K562 (cell line): ENCODE measurements around the gene RPLP2. TPM values are rescaled to one million over a fixed set of nuclear protein-coding genes. Genes with fewer than 3 reads are reported as not detected.
A peak's percentile ranks its signal among the peaks of the same experiment; 100 is the strongest.

Experiments
- ATAC-seq: fragments of 200-7000 bp; cut with Tn5 transposase; 3 replicates; pipeline ENCODE4 v1.9.1; 2020; ENCODE audit warnings: moderate library complexity
- BruUV-seq: library from RNA; stranded (reverse); fragments of 400-500 nt; replicated peaks from 2 replicates; lab custom pipeline; 2021; lab: Mats Ljungman, UMichigan
- CTCF ChIA-PET: fragments of 300-600 bp; formaldehyde crosslinking; extraction: SDS; loops from one replicate; lab custom pipeline; 2021; ENCODE audit warnings: low intra/inter-chr PET ratio; lab: Yijun Ruan, JAX
- POLR2A ChIA-PET: fragments of 300-600, 350-650 bp; sonication (Branson Sonifier 250); formaldehyde crosslinking; extraction: SDS; loops from one replicate; lab custom pipeline; 2021; ENCODE audit warnings: antibody characterized with exemption, inconsistent platforms; lab: Yijun Ruan, JAX
- DNase-seq, 4 experiments: peaks; one replicate each; pipeline versions ENCODE4 v3.0.0 to v3.0.0-alpha.2; 2011 to 2018; ENCODE audit warnings: low spot score in 3 of 4, mixed read lengths in 3 of 4; ENCODE audit errors: extremely low read depth in 1 of 4
- FAIRE-seq: peaks from 2 replicates; lab custom pipeline; 2011; peaks lifted over from hg19 to GRCh38; lab: Jason Lieb, UNC
- H2AFZ ChIP-seq: 2 replicates; pipeline ENCODE4 v1.6.0; 2011; ENCODE audit warnings: low read depth, low read length, control low read depth, inconsistent platforms
- H3K27ac ChIP-seq: fragments of 200-600 bp; 3 replicates; pipeline ENCODE4 v1.8.0; 2011; ENCODE audit warnings: low read depth, mild to moderate bottlenecking, control low read depth, inconsistent platforms, low read length, moderate library complexity, mixed read lengths; ENCODE audit errors: extremely low read depth
- H3K27me3 ChIP-seq, 2 experiments: fragments of 300-600 bp in 1 of 2; 2 replicates in 1 of 2; 3 replicates in 1 of 2; pipeline versions ENCODE4 v1.6.0 to v1.8.0; 2011; ENCODE audit warnings: inconsistent platforms in 2 of 2, low read length in 2 of 2, mild to moderate bottlenecking in 1 of 2, mixed read lengths in 1 of 2, moderate library complexity in 1 of 2; ENCODE audit not compliant: control insufficient read depth in 2 of 2, insufficient read depth in 2 of 2
- H3K36me3 ChIP-seq: fragments of 300-600 bp; 3 replicates; pipeline ENCODE4 v1.8.0; 2011; ENCODE audit warnings: mild to moderate bottlenecking, low read length, inconsistent platforms; ENCODE audit not compliant: control insufficient read depth, insufficient read depth
- H3K4me1 ChIP-seq, 2 experiments: fragments of 200-600 bp in 1 of 2; replicated peaks in 1 of 2; 2 replicates in 1 of 2; 3 replicates in 1 of 2; pipeline versions ENCODE4 v1.5.1 to v1.8.0; 2011; ENCODE audit warnings: inconsistent platforms in 2 of 2, low read length in 2 of 2, mild to moderate bottlenecking in 1 of 2, mixed read lengths in 1 of 2, moderate library complexity in 1 of 2; ENCODE audit not compliant: control insufficient read depth in 2 of 2, insufficient read depth in 2 of 2
- H3K4me2 ChIP-seq: 2 replicates; pipeline ENCODE4 v1.6.1; 2011; ENCODE audit warnings: low read length, control low read depth, inconsistent platforms, mixed read lengths; ENCODE audit not compliant: insufficient read depth
- H3K4me3 ChIP-seq: fragments of 200-600 bp; sonication (generic), shearing (Covaris generic); 2 replicates; pipeline ENCODE4 v1.5.1; 2016; ENCODE audit warnings: control low read depth, inconsistent platforms
- H3K79me2 ChIP-seq: fragments of 200-600 bp; 3 replicates; pipeline ENCODE4 v1.8.0; 2011; ENCODE audit warnings: low read length, inconsistent platforms; ENCODE audit not compliant: control insufficient read depth, insufficient read depth
- H3K9ac ChIP-seq, 2 experiments: 2 replicates each; pipeline versions ENCODE4 v1.6.0 to v1.6.1; 2011; ENCODE audit warnings: low read depth in 2 of 2, low read length in 2 of 2, control low read depth in 1 of 2, inconsistent platforms in 1 of 2, mild to moderate bottlenecking in 1 of 2, mixed read lengths in 1 of 2; ENCODE audit not compliant: insufficient read depth in 1 of 2
- H3K9me1 ChIP-seq: one replicate; pipeline ENCODE4 v1.6.0; 2011; ENCODE audit warnings: inconsistent platforms, mild to moderate bottlenecking, low read length, moderate library complexity; ENCODE audit not compliant: control insufficient read depth, insufficient read depth
- H3K9me3 ChIP-seq: replicated peaks from 2 replicates; pipeline ENCODE4 v1.5.1; 2011; ENCODE audit warnings: low read depth, low read length, inconsistent platforms; ENCODE audit not compliant: control insufficient read depth, insufficient read depth
- H4K20me1 ChIP-seq: replicated peaks from 2 replicates; pipeline ENCODE4 v1.6.1; 2011; ENCODE audit warnings: low read length, inconsistent platforms, mixed read lengths; ENCODE audit not compliant: control insufficient read depth, insufficient read depth
- CEBPG ChIP-seq, 3 experiments: fragments of 200-800 bp in 1 of 3; sonication (Bioruptor generic) in 1 of 3; sonication (generic) in 1 of 3; formaldehyde crosslinking in 1 of 3; IDR thresholded peaks in 2 of 3; conservative IDR thresholded peaks in 1 of 3; 2 replicates each; pipeline versions ENCODE4 v1.6.1 to v1.8.0; 2016 to 2022; ENCODE audit warnings: missing compliant biosample characterization in 2 of 3, missing genetic modification characterization in 2 of 3, mild to moderate bottlenecking in 1 of 3, missing genetic modification reagents in 1 of 3
- KLF6 ChIP-seq: fragments of 250-450 bp; sonication (Bioruptor Pico); IDR thresholded peaks from 2 replicates; pipeline ENCODE4 v1.4.0; 2020; ENCODE audit warnings: mild to moderate bottlenecking, moderate library complexity, borderline replicate concordance
- MECOM ChIP-seq: fragments of 250-450 bp; sonication (Bioruptor Pico); IDR thresholded peaks from 2 replicates; pipeline ENCODE4 v1.8.0; 2022; ENCODE audit warnings: inconsistent platforms
- NCOA1 ChIP-seq: fragments of 450-650 bp; IDR thresholded peaks from 2 replicates; pipeline ENCODE4 v1.6.1; 2016; ENCODE audit warnings: low read depth
- PCBP1 ChIP-seq: fragments of 200-400 bp; formaldehyde crosslinking; IDR thresholded peaks from 2 replicates; pipeline ENCODE4 v1.6.1; 2018; ENCODE audit warnings: mild to moderate bottlenecking, low read depth, low read length; ENCODE audit not compliant: poor library complexity, severe bottlenecking
- RBM22 ChIP-seq: fragments of 200-400 bp; formaldehyde crosslinking; IDR thresholded peaks from 2 replicates; pipeline ENCODE4 v1.6.1; 2018; ENCODE audit warnings: low read length, low read depth; ENCODE audit not compliant: poor library complexity, severe bottlenecking
- RFX5 ChIP-seq: IDR thresholded peaks from 2 replicates; pipeline ENCODE4 v1.6.1; 2011; ENCODE audit warnings: low read depth, mild to moderate bottlenecking, improper control_type of control experiment, low read length
- SMAD1 ChIP-seq: fragments of 150-350 bp; IDR thresholded peaks from 2 replicates; pipeline ENCODE4 v1.6.1; 2014; ENCODE audit warnings: low read length, low read depth; ENCODE audit not compliant: partially characterized antibody
- TAF1 ChIP-seq: IDR thresholded peaks from 2 replicates; pipeline ENCODE4 v1.6.1; 2011; ENCODE audit warnings: mild to moderate bottlenecking, low read length, moderate library complexity; ENCODE audit not compliant: insufficient read depth, control insufficient read depth, severe bottlenecking; ENCODE audit errors: extremely low read depth
- TARDBP ChIP-seq: fragments of 450-650 bp; IDR thresholded peaks from 2 replicates; pipeline ENCODE4 v1.6.1; 2016
- ZNF12 ChIP-seq: sonication (generic); formaldehyde crosslinking; IDR thresholded peaks from 2 replicates; pipeline ENCODE4 v1.4.0; 2020; ENCODE audit warnings: mild to moderate bottlenecking, missing genetic modification reagents
- WGBS: fragments of 100-300 bp; shearing (Covaris generic); methylation state at CpG from one replicate; pipeline ENCODE4 v1.1.6; 2016; ENCODE audit warnings: low coverage, mixed read lengths; ENCODE audit not compliant: insufficient coverage; ENCODE audit errors: missing lambda C conversion rate; 5-methylcytosine and 5-hydroxymethylcytosine counted together
- in situ Hi-C: fragments of 300-500 bp; cut with MboI; formaldehyde crosslinking; loops from 4 replicates; pipeline ENCODE4 v1.15.0; 2018; ENCODE audit warnings: inconsistent platforms, mixed read lengths
- intact Hi-C: fragments of 100-400 bp; cut with micrococcal nuclease; formaldehyde crosslinking; loops from 2 replicates; pipeline ENCODE4 v1.14.2; 2022
- polyA plus RNA-seq, 8 experiments: library from polyadenylated mRNA; depleted of rRNA in 4 of 8; stranded (reverse) in 5 of 8; unstranded in 3 of 8; fragments of >200 nt; fragmentation: Nextera tagmentation in 2 of 8; fragmentation: Illumina TruSeq in 1 of 8; extraction: Ambion mirVana in 2 of 8; extraction: Trizol in 1 of 8; gene quantifications; 2 replicates each; pipeline versions ENCODE4 v1.2.1 to v1.2.3, GENCODE V29; 2011 to 2014; ENCODE audit warnings: inconsistent platforms in 1 of 8, missing spikeins in 1 of 8
- total RNA-seq, 7 experiments: library from RNA; depleted of rRNA in 6 of 7; stranded (reverse); fragments of >200 nt in 6 of 7; fragmentation: Illumina TruSeq in 2 of 7; extraction: Trizol in 2 of 7; gene quantifications; 2 replicates each; pipeline versions ENCODE4 v1.2.1 to v1.2.3, GENCODE V29; 2011 to 2021; ENCODE audit warnings: low replicate concordance in 1 of 7
- TF ChIP-seq, protein P1 (sequence below), 3 experiments: IDR thresholded peaks in 2 of 3; conservative IDR thresholded peaks in 1 of 3; 2 replicates each; pipeline ENCODE4 v1.5.1; 2011 to 2012; ENCODE audit warnings: low read length in 3 of 3, mild to moderate bottlenecking in 3 of 3, control low read depth in 2 of 3, improper control_type of control experiment in 1 of 3, inconsistent platforms in 1 of 3, low read depth in 1 of 3, mixed read lengths in 1 of 3, moderate library complexity in 1 of 3; ENCODE audit not compliant: insufficient read depth in 2 of 3
- TF ChIP-seq, protein P2 (sequence below), 2 experiments: IDR thresholded peaks in 1 of 2; conservative IDR thresholded peaks in 1 of 2; 2 replicates each; pipeline ENCODE4 v1.6.1; 2016; ENCODE audit warnings: low read depth in 2 of 2, mild to moderate bottlenecking in 1 of 2, missing compliant biosample characterization in 1 of 2, missing genetic modification characterization in 1 of 2, moderate library complexity in 1 of 2

The RPLP2 gene
- total and polyA plus RNA-seq, 9 of the 15 experiments (the other 6 are each of a cell fraction or from before 2014, with no cell fraction given), result 528 to 3,807 (median 1,633) TPM

- TF ChIP-seq TAF1, result no peak
- TF ChIP-seq RBM22, result no peak
These were observed 27.2 kb upstream of the RPLP2 start (continued) for GRCh38 chr11:782264-783174.

DNA sequence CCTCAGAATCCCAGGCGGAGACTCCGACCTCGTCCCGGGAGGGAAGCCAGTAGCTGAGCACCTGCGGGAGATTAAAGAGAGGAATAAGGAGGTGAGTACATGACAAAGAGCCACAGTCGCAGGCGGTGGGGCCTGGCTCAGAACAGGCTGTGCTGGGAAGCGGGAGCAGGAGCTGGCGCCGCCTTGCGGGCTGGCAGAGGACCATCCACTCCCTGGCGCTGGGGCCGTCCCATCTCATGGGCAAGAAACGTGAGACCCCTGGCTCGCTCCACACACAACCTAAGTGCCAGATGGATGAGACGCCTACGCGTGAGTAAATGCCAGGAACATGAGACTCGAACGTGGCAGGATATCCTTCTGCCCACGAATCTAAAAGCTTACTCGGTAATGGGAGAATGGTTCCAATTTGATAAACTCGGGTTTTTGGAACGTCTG is 26.2 kb upstream of the RPLP2 start:
- Histone ChIP-seq H3K9me3 (no peaks in the 10 kb centered on the region), H3K4me2 (no peak overlapping the region), H3K9me1 (no peaks in the 10 kb centered on the region), H3K4me1 (peaks cover 0 to 71% of the 10 kb centered on the region in 2 experiments; a peak in 3 of 5 replicates), H3K27ac (no peak overlapping the region), H3K9ac (peak overlapping the region in 1 of 2 experiments; percentile 47; a peak in 2 of 4 replicates), H3K4me3 (no peak overlapping the region), H4K20me1 (no peaks in the 10 kb centered on the region), H3K36me3 (peaks cover 14% of the 10 kb centered on the region; the same call in 2 of the 3 replicates), H3K27me3 (no peaks in the 10 kb centered on the region), H3K79me2 (peaks cover 6% of the 10 kb centered on the region; the same call in 1 of the 3 replicates), H2AFZ (no peak overlapping the region)
- POLR2A ChIA-PET, result interaction anchor here (1.2 to 1.6 kb wide), 3 partner anchors 10 to 26 kb away, joined by 3 to 7 read pairs (median 4); partner anchors contain the start of gene RPLP2
- FAIRE-seq (no peak), DNase-seq (peak in 2 of 4 experiments; percentile 42 to 63), ATAC-seq (peak; percentile 80)
- CTCF ChIA-PET, result no interaction called here
- WGBS, result 54% methylated on average over 20 of the region's 24 CpGs
- no TSS peak for BruUV-seq
- in situ Hi-C loops, result no loop called here
- intact Hi-C loops, result no loop called here
- TF ChIP-seq KLF6 (CRISPR knock-in tag), result no peak
- no peak for TF ChIP-seq ZNF12 (CRISPR knock-in tag)
- TF ChIP-seq CEBPG (CRISPR knock-in tag; IDR thresholded peaks at IDR 0.05), result no peak
- no peak for TF ChIP-seq CEBPG (tag; conservative IDR thresholded peaks at IDR 0.05 in 1 of 2, IDR thresholded peaks at IDR 0.05 in 1 of 2)
- TF ChIP-seq MECOM (CRISPR knock-in tag), result no peak
- TF ChIP-seq NCOA1, result no peak
- TF ChIP-seq SMAD1, result no peak
- TF ChIP-seq PCBP1, result no peak
- TF ChIP-seq TARDBP, result no peak
- TF ChIP-seq, protein P1, sequence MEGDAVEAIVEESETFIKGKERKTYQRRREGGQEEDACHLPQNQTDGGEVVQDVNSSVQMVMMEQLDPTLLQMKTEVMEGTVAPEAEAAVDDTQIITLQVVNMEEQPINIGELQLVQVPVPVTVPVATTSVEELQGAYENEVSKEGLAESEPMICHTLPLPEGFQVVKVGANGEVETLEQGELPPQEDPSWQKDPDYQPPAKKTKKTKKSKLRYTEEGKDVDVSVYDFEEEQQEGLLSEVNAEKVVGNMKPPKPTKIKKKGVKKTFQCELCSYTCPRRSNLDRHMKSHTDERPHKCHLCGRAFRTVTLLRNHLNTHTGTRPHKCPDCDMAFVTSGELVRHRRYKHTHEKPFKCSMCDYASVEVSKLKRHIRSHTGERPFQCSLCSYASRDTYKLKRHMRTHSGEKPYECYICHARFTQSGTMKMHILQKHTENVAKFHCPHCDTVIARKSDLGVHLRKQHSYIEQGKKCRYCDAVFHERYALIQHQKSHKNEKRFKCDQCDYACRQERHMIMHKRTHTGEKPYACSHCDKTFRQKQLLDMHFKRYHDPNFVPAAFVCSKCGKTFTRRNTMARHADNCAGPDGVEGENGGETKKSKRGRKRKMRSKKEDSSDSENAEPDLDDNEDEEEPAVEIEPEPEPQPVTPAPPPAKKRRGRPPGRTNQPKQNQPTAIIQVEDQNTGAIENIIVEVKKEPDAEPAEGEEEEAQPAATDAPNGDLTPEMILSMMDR (IDR thresholded peaks at IDR 0.05 in 2 of 3, conservative IDR thresholded peaks at IDR 0.05 in 1 of 3; ENCODE audit: insufficient read depth in 2 of 3, low read depth in 1 of 3, low read length in 3 of 3), result peak; percentile 56 to 64 (median 64)
- TF ChIP-seq RFX5, result no peak
- TF ChIP-seq, protein P2, sequence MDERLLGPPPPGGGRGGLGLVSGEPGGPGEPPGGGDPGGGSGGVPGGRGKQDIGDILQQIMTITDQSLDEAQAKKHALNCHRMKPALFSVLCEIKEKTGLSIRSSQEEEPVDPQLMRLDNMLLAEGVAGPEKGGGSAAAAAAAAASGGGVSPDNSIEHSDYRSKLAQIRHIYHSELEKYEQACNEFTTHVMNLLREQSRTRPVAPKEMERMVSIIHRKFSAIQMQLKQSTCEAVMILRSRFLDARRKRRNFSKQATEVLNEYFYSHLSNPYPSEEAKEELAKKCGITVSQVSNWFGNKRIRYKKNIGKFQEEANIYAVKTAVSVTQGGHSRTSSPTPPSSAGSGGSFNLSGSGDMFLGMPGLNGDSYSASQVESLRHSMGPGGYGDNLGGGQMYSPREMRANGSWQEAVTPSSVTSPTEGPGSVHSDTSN (CRISPR knock-in tag; IDR thresholded peaks at IDR 0.05; ENCODE audit: low read depth), result no peak
- TF ChIP-seq, protein P2 (tag; conservative IDR thresholded peaks at IDR 0.05; ENCODE audit: low read depth), result no peak
